ENCODE results near the gene OGFOD3. TPM values are rescaled to one million over a fixed set of nuclear protein-coding genes. Genes with fewer than 3 reads are reported as not detected.

Gene OGFOD3
- total and polyA plus RNA-seq, 2 experiments from 2014 or later = 9.6 to 24.6 TPM

DNA sequence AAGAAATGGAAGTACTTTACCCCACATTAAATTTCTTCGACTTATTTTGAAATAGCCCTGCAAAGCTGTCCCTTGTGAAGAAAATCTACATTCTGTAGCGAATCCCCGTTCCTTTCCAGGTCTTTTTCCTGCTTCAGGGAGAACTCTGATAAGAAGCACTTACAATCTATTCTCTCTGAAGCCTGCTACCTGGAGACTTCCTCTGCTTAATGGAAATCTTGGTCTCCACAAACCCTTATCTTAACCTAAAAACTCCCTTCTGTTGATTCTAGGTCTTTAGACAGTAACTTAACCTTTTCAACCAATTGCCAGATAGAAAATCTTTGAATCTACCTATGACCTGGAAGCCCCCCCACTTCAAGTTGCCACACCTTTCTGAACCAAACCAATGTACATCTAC lies 33.8 kb upstream of the OGFOD3 start (continued):
- TF ChIP-seq EZH2phosphoT487 (IDR thresholded peaks at IDR 0.05; ENCODE audit: unreplicated experiment) (no peak), POLR2AphosphoS5 (IDR thresholded peaks at IDR 0.05; ENCODE audit: low read depth) (no peak), CREB1 (CRISPR knock-in tag; IDR thresholded peaks at IDR 0.05; ENCODE audit: low read depth) (no peak)
- TF ChIP-seq, protein P1, sequence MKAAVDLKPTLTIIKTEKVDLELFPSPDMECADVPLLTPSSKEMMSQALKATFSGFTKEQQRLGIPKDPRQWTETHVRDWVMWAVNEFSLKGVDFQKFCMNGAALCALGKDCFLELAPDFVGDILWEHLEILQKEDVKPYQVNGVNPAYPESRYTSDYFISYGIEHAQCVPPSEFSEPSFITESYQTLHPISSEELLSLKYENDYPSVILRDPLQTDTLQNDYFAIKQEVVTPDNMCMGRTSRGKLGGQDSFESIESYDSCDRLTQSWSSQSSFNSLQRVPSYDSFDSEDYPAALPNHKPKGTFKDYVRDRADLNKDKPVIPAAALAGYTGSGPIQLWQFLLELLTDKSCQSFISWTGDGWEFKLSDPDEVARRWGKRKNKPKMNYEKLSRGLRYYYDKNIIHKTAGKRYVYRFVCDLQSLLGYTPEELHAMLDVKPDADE (IDR thresholded peaks at IDR 0.05) = no peak
- TF ChIP-seq, protein P2, sequence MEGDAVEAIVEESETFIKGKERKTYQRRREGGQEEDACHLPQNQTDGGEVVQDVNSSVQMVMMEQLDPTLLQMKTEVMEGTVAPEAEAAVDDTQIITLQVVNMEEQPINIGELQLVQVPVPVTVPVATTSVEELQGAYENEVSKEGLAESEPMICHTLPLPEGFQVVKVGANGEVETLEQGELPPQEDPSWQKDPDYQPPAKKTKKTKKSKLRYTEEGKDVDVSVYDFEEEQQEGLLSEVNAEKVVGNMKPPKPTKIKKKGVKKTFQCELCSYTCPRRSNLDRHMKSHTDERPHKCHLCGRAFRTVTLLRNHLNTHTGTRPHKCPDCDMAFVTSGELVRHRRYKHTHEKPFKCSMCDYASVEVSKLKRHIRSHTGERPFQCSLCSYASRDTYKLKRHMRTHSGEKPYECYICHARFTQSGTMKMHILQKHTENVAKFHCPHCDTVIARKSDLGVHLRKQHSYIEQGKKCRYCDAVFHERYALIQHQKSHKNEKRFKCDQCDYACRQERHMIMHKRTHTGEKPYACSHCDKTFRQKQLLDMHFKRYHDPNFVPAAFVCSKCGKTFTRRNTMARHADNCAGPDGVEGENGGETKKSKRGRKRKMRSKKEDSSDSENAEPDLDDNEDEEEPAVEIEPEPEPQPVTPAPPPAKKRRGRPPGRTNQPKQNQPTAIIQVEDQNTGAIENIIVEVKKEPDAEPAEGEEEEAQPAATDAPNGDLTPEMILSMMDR (conservative IDR thresholded peaks at IDR 0.05; ENCODE audit: low read depth in 2 of 2) = no peak

GRCh38 chr17:82450357-82451106 lies 32.1 kb upstream of the OGFOD3 start, which contains the start of gene CYBC1:
CYBC1 (minus strand) TSS chr17:82450752; CDS start chr17:82449254, 1,498 bp downstream.
- Histone ChIP-seq H3K9me2 (ENCODE audit: insufficient read depth) (no peaks in the 10 kb centered on the region), H3F3A (replicated peaks; ENCODE audit: low read depth) (no peaks in the 10 kb centered on the region; the same call in 1 of the 2 replicates), H2AFZ (peak within 1 kb of the TSS; percentile 89; the same call in 1 of the 2 replicates), H3K36me3 (ENCODE audit: insufficient read depth) (no peaks in the 10 kb centered on the region), H3K79me2 (replicated peaks; ENCODE audit: insufficient read depth) (0 out of 2 replicates have a peak, but pooled peaks cover 5% of the 10 kb centered on the region), H4K20me1 (replicated peaks; ENCODE audit: insufficient read depth) (no peaks in the 10 kb centered on the region), H3K4me3 (peak within 1 kb of the TSS; percentile 95), H3K4me2 (peak within 1 kb of the TSS; percentile 86), H3K4me1 (ENCODE audit: insufficient read depth) (peaks cover 17% of the 10 kb centered on the region; the same call in 1 of the 2 replicates), H3K27me3 (ENCODE audit: insufficient read depth) (no peaks in the 10 kb centered on the region), H3K27ac (ENCODE audit: low read depth) (peak within 1 kb of the TSS; percentile 26; the same call in 1 of the 2 replicates)
- Mint-ChIP-seq H3K36me3 (ENCODE audit: low read depth) (peaks cover 5% of the 10 kb centered on the region; the same call in 1 of the 3 replicates), H3K4me3 (peak within 1 kb of the TSS; percentile 79), H3K9me3 (peaks cover 34% of the 10 kb centered on the region), H3K27ac (peak within 1 kb of the TSS; percentile 56), H3K4me1 (peaks cover 16% of the 10 kb centered on the region), H3K27me3 (ENCODE audit: insufficient read depth, low read depth, poor library complexity) (peaks cover 11% of the 10 kb centered on the region)
- ATAC-seq (peak; percentile 83), DNase-seq (ENCODE audit: low spot score) (peak; percentile 97)
- TF ChIP-seq, protein P1 (IDR thresholded peaks at IDR 0.05) = peak; percentile 39; the same call in 1 of the 2 replicates
- TF ChIP-seq, protein P3, sequence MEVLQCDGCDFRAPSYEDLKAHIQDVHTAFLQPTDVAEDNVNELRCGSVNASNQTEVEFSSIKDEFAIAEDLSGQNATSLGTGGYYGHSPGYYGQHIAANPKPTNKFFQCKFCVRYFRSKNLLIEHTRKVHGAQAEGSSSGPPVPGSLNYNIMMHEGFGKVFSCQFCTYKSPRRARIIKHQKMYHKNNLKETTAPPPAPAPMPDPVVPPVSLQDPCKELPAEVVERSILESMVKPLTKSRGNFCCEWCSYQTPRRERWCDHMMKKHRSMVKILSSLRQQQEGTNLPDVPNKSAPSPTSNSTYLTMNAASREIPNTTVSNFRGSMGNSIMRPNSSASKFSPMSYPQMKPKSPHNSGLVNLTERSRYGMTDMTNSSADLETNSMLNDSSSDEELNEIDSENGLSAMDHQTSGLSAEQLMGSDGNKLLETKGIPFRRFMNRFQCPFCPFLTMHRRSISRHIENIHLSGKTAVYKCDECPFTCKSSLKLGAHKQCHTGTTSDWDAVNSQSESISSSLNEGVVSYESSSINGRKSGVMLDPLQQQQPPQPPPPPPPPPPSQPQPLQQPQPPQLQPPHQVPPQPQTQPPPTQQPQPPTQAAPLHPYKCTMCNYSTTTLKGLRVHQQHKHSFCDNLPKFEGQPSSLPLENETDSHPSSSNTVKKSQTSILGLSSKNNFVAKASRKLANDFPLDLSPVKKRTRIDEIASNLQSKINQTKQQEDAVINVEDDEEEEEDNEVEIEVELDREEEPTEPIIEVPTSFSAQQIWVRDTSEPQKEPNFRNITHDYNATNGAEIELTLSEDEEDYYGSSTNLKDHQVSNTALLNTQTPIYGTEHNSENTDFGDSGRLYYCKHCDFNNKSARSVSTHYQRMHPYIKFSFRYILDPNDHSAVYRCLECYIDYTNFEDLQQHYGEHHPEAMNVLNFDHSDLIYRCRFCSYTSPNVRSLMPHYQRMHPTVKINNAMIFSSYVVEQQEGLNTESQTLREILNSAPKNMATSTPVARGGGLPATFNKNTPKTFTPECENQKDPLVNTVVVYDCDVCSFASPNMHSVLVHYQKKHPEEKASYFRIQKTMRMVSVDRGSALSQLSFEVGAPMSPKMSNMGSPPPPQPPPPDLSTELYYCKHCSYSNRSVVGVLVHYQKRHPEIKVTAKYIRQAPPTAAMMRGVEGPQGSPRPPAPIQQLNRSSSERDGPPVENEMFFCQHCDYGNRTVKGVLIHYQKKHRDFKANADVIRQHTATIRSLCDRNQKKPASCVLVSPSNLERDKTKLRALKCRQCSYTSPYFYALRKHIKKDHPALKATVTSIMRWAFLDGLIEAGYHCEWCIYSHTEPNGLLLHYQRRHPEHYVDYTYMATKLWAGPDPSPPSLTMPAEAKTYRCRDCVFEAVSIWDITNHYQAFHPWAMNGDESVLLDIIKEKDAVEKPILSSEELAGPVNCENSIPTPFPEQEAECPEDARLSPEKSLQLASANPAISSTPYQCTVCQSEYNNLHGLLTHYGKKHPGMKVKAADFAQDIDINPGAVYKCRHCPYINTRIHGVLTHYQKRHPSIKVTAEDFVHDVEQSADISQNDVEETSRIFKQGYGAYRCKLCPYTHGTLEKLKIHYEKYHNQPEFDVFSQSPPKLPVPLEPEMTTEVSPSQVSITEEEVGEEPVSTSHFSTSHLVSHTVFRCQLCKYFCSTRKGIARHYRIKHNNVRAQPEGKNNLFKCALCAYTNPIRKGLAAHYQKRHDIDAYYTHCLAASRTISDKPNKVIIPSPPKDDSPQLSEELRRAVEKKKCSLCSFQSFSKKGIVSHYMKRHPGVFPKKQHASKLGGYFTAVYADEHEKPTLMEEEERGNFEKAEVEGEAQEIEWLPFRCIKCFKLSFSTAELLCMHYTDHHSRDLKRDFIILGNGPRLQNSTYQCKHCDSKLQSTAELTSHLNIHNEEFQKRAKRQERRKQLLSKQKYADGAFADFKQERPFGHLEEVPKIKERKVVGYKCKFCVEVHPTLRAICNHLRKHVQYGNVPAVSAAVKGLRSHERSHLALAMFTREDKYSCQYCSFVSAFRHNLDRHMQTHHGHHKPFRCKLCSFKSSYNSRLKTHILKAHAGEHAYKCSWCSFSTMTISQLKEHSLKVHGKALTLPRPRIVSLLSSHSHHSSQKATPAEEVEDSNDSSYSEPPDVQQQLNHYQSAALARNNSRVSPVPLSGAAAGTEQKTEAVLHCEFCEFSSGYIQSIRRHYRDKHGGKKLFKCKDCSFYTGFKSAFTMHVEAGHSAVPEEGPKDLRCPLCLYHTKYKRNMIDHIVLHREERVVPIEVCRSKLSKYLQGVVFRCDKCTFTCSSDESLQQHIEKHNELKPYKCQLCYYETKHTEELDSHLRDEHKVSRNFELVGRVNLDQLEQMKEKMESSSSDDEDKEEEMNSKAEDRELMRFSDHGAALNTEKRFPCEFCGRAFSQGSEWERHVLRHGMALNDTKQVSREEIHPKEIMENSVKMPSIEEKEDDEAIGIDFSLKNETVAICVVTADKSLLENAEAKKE (CRISPR knock-in tag; IDR thresholded peaks at IDR 0.05) = no peak
- TF ChIP-seq, protein P2 (conservative IDR thresholded peaks at IDR 0.05; ENCODE audit: low read depth in 2 of 2) = no peak
- TF ChIP-seq ZNF331 (CRISPR knock-in tag; IDR thresholded peaks at IDR 0.05; ENCODE audit: low read depth) (no peak), EZH2phosphoT487 (IDR thresholded peaks at IDR 0.05; ENCODE audit: unreplicated experiment) (no peak), JUNB (IDR thresholded peaks at IDR 0.05; ENCODE audit: unreplicated experiment) (no peak), ZNF114 (CRISPR knock-in tag; IDR thresholded peaks at IDR 0.05) (no peak), STAT1 (IDR thresholded peaks at IDR 0.05; ENCODE audit: unreplicated experiment) (no peak), POLR2AphosphoS5 (IDR thresholded peaks at IDR 0.05; ENCODE audit: low read depth) (peak; percentile 81)
